SHP77 (cell line): ENCODE data around the gene NCAN.
"Not testable (repeated sequence)": the region's sequence is repeated elsewhere in the genome, so short reads cannot be mapped to it uniquely, and the experiment has no call there.

ENCODE experiments used
- DNase-seq, 2 experiments: peaks; one replicate each; lab custom pipeline; 2025; lab: John Stamatoyannopoulos, UW

Gene NCAN

GRCh38 chr19:19224150-19224851 lies 12.5 kb downstream of the NCAN start:
- DNase-seq: no peak

DNA sequence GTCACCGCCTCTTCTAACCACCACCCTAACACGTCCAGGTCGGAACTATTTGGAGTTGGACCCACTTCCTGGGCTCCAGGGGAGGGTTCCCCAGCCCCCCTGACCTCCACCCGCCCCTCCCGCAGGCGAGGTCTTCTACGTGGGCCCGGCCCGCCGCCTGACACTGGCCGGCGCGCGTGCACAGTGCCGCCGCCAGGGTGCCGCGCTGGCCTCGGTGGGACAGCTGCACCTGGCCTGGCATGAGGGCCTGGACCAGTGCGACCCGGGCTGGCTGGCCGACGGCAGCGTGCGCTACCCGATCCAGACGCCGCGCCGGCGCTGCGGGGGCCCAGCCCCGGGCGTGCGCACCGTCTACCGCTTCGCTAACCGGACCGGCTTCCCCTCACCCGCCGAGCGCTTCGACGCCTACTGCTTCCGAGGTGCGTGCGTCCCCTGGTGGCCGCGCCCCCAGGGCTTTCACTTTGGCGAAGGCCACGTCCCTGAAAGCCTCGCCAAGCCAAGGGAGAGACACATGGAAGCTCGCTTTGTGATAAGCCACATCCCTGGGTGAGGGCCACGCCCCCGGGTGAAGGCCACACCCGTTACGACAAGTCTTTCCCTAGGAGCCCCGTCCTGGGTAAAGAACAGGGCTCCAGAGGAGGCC lies 13.2 kb downstream of the NCAN start:
- peak; percentile 78 to 87 for DNase-seq

- no peak for DNase-seq
These were observed 14.4 kb downstream of the NCAN start for GRCh38 chr19:19226204-19226603.

GRCh38 chr19:19226663-19227062 lies 14.9 kb downstream of the NCAN start:
- no peak for DNase-seq

GRCh38 chr19:19227217-19227616 lies 15.5 kb downstream of the NCAN start:
- no peak for DNase-seq

DNA sequence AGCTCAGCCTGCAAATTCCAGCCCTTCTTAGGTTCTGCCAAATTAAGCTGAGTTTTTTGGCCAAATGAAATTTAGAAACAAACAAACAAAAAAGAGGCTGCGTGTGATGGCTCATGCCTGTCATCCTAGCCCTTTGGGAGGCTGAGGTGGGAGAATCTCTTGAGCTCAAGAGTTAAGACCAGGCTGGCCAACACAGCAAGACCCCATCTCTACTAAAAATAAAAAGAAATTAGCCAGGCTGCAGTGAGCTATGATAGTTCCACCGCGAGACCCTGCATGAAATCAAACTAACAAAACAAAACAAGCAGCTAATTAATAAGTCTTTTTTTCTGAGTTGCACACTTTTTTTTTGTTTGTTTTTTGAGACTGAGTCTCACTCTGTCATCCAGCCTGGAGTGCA lies 17.9 kb downstream of the NCAN start:
- no peak for DNase-seq

GRCh38 chr19:19230999-19231398 lies 19.2 kb downstream of the NCAN start:
- DNase-seq: no peak

GRCh38 chr19:19232261-19232721 lies 20.5 kb downstream of the NCAN start:
- peak in 1 of 2 experiments; percentile 33 for DNase-seq

GRCh38 chr19:19234220-19234816 lies 22.6 kb downstream of the NCAN start:
- DNase-seq: no peak

- DNase-seq: no peak
These were observed 24.4 kb downstream of the NCAN start for GRCh38 chr19:19236173-19236572.

DNA sequence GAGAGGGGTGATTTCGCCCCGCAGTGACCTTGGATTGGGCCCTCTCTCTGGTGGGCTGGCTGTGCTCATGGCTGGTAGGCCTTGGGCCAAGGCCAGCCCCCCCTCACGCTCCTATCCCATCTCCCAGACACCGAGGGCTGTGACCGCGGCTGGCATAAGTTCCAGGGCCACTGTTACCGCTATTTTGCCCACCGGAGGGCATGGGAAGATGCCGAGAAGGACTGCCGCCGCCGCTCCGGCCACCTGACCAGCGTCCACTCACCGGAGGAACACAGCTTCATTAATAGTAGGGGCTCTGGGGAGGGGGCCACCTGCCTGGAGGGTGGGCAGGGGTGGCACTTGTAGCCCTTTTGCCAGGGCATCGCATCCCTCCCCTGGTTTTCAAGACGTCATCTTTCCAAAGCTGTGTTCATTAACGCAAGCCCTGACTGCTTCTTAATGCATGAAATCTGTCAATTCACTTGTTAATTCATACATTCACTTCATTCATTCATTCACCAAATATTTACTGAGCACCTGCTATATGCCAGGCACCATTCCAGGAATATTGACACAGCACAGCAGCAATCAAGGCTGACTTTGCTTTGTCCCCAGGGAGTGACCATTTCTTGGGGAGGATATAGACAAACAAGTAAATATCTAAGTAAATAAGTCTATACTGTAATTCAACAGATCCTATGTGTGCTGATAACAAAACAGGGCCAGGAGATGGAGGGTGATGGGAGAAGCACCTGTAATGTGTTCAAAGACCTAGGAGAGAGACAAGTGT lies 26.6 kb downstream of the NCAN start:
- no peak for DNase-seq

DNA sequence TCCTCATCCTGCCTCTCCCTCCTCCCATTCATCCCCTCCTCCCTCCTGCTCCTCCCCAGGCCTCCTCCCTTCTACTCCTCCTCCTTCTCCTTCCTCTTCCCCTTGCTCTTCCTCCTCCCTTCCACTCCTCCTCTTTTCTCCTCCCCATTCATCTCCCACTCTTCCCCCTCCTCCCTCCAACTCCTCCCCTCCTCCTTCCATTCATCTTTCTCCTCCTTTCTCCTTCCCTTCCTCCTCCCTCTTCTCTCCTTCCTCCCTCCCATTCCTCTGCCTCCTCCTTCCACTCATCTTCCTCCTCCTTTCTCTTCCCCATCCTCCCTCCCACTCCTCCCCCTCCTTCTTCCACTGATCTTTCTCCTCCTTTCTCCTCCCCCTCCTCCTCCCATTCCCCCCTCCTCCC lies 27.9 kb downstream of the NCAN start:
- no peak for DNase-seq

DNA sequence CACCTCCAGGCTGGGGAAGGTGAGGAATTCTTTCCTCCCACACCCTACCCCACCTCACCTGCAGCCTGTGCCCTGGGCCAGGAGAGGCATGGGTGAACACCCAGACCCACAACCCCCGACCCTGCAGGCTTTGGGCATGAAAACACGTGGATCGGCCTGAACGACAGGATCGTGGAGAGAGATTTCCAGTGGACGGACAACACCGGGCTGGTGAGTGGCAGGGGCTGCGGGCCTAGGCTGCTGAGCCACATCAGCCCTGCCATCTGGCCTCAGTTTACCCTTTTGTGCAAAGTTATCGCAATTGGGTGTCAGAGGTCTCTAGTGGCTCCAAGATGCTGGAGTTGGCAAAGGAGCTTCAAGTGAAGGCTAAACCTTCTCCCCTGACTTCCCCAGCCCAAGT lies 28.7 kb downstream of the NCAN start:
- no peak for DNase-seq

GRCh38 chr19:19250196-19250801 lies 38.5 kb downstream of the NCAN start:
- DNase-seq: no peak

- not testable (repeated sequence) for DNase-seq
These were observed 41.7 kb downstream of the NCAN start for GRCh38 chr19:19253409-19253808.

- DNase-seq: no peak
These were observed 44.6 kb downstream of the NCAN start for GRCh38 chr19:19256072-19256969.

DNA sequence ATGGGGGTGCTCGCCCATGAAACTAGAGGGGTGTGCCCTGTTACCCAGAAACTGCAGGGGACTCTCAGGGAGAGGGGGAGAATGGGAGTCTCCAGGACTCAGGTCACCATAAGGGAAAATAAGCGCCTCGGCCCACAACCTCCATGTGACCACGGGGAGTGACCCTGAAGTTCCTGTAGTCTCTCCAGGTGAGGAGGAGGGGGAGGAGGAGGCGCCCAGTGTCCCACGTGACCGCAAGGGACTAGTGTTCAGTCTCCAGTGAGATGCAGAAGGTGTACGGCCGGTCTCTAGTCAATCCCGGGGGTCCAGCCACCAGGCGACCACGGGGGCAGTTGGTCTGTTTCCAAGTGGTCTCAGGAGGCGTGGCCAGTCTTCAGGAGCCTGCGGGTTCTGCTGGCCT lies 45.4 kb downstream of the NCAN start:
- no peak for DNase-seq

DNA sequence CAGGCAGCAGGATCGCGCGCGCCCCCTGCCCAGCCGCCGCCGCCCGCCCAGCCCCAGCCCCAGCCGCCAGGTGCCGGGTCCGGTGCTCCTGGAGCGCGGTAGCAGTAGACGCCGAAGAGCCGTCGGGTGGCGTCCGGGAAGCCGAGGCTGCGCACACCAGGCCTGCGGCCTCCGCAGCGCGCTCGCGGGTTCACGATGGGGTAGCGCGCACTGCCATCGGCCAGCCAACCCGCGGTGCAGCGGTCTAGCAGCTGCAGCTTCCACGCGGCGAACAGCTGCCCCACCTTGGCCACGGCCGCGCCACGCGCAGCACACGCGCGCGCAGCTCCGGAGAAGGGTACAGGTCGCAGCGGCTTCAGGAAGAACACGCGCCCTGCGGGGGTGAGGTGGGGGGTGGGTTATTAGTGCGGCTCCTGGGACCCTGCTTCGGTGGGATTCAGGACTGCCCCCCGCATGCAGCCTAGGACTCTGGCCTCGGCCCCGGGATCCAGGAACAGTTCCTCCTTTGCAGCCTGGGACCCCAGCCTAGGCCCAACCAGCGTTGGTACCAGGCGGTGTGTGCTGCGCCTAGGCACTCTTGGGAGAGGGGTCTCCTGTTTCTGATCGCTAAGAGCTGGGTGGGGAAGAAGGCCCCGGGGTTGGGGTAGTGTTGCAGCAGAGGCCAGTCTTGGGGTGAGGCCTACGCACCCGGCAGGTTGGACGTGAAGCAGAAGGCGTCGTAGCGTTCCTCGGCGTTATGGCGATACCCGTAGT lies 46.3 kb downstream of the NCAN start:
- DNase-seq: no peak

DNA sequence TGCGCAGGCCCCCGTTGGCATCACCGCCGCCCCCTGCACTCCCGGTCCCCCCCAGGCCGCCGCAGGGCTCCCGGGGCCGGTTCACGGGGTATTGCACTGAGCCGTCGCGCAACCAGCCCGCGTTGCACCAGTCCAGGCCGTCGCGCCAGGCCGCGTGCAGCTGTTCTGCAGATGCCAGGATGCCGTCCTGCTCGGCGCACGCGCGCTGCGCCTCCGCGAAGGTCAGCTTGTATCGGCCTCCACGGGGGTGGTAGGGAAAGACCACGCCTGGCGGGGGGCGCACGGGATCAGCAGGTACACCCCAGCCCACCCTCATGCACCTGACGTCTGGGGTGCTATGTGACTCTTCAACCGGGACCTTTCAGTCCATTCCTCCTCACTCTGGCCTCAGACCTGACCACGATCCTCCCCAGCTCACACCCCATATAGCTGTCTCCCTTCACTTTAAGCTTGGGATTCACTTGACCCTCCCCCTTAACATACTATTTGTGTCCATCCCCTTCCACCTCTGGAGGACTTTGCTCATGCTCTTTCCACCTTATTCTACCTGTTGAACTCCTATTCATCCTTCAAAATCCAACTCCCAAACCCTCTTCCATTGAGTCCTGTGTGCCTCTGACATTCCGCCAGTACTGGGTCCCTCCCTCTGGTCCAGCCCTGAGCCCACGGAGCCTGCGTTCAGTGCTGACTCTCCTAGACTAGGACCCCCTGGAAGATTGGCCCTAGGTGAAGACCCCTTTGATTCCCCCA lies 47.0 kb downstream of the NCAN start:
- no peak for DNase-seq

DNA sequence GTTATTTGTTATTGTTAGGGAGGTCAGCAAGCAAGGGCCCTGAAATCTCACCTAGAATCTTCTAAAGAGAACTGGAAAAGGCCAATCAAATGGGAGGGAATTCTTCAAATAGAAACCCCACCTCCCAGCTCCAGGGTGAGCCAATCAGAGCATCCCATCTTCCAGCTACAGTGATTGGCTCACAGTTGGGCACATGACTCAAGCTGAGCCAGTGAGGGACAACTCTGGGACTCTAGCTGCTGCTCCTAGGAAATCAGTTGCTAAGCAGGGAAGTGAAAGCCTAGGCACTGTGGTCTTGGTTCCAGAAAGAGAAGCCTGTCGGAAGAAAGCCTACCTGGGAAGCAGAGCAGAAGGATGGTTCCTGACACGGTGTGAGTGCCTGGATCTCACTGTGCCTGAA lies 48.0 kb downstream of the NCAN start:
- peak; percentile 36 to 39 for DNase-seq
